ENCODE measurements around the gene MZB1. TPM values are rescaled to one million over a fixed set of nuclear protein-coding genes. Genes with fewer than 3 reads are reported as not detected.

The MZB1 gene
- total and polyA plus RNA-seq, 2 of the 13 experiments (the other 11 are each of a cell fraction or from before 2014, with no cell fraction given): 0.31 to 0.40 TPM

- peak; percentile 74; the same call in 1 of the 2 replicates for TF ChIP-seq ZHX1 (CRISPR knock-in tag; IDR thresholded peaks at IDR 0.05; ENCODE audit: low read depth)
- peak; percentile 63; the same call in 1 of the 2 replicates for TF ChIP-seq MAX (IDR thresholded peaks at IDR 0.05)
- peak; percentile 37; the same call in 1 of the 2 replicates for TF ChIP-seq ZNF335 (CRISPR knock-in tag; IDR thresholded peaks at IDR 0.05)
- TF ChIP-seq SALL1 (CRISPR knock-in tag; IDR thresholded peaks at IDR 0.05): peak; percentile 76; the same call in 1 of the 2 replicates
- TF ChIP-seq ZNF687 (CRISPR knock-in tag; IDR thresholded peaks at IDR 0.05): peak; percentile 90
- no peak for TF ChIP-seq SIX4 (CRISPR knock-in tag; IDR thresholded peaks at IDR 0.05)
- 0 out of 2 replicates have a peak, but pooled peaks have one; percentile 30 for TF ChIP-seq ZNF598 (CRISPR knock-in tag; IDR thresholded peaks at IDR 0.05; ENCODE audit: borderline replicate concordance)
- no peak for TF ChIP-seq ZNF207 (IDR thresholded peaks at IDR 0.05; ENCODE audit: borderline replicate concordance)
- TF ChIP-seq SPEN (CRISPR knock-in tag; IDR thresholded peaks at IDR 0.05; ENCODE audit: low read depth): 0 out of 2 replicates have a peak, but pooled peaks have one; percentile 41
- TF ChIP-seq SATB2 (CRISPR knock-in tag; IDR thresholded peaks at IDR 0.05): no peak
- no peak for TF ChIP-seq ZNF724P (CRISPR knock-in tag; IDR thresholded peaks at IDR 0.05; ENCODE audit: borderline replicate concordance)
- TF ChIP-seq SSRP1 (CRISPR knock-in tag; IDR thresholded peaks at IDR 0.05): no peak; the same call in 1 of the 2 replicates
- TF ChIP-seq DMAP1 (CRISPR knock-in tag; IDR thresholded peaks at IDR 0.05): peak; percentile 46; the same call in 1 of the 2 replicates
- TF ChIP-seq ZBTB7A (CRISPR knock-in tag; IDR thresholded peaks at IDR 0.05): peak; percentile 66; the same call in 1 of the 2 replicates
- peak; percentile 71; the same call in 1 of the 2 replicates for TF ChIP-seq TAF1 (CRISPR knock-in tag; IDR thresholded peaks at IDR 0.05)
- TF ChIP-seq HMGXB4 (CRISPR knock-in tag; IDR thresholded peaks at IDR 0.05; ENCODE audit: borderline replicate concordance in 1 of 2, low read depth in 1 of 2): no peak
These were observed 14.2 kb upstream of the MZB1 start, which contains the start of gene SPATA24 (continued) for GRCh38 chr5:139403787-139404483.
